HG03103 (cell line): Measurements from ENCODE around the gene UBE2I.

ENCODE experiments used
- ATAC-seq: cut with Tn5 transposase; IDR thresholded peaks from one replicate; pipeline ENCODE4 v1.9.1; 2021; ENCODE audit warnings: low read depth; ENCODE audit not compliant: unreplicated experiment

The UBE2I gene

DNA sequence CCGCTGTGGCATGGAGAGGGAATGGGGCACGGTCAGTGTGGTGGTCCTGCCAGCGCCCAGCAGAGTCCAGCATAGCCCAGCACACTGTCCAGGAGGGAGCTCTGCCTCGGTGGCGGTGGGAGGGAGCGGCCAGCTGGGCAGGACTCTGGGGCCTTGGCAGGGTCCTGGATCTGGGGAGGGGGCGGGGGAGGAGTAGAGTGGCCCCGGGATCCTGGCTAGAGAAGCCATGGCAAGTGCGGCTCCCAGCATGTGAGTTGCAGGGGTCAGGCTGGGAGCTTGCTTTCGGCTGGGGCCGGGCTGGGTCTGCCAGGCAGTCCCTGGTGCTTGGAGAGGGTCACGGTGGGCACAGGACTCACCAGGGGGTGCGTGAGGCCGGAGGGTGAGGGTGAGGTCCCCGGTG, 46.2 kb downstream of the UBE2I start:
- no peak for ATAC-seq

DNA sequence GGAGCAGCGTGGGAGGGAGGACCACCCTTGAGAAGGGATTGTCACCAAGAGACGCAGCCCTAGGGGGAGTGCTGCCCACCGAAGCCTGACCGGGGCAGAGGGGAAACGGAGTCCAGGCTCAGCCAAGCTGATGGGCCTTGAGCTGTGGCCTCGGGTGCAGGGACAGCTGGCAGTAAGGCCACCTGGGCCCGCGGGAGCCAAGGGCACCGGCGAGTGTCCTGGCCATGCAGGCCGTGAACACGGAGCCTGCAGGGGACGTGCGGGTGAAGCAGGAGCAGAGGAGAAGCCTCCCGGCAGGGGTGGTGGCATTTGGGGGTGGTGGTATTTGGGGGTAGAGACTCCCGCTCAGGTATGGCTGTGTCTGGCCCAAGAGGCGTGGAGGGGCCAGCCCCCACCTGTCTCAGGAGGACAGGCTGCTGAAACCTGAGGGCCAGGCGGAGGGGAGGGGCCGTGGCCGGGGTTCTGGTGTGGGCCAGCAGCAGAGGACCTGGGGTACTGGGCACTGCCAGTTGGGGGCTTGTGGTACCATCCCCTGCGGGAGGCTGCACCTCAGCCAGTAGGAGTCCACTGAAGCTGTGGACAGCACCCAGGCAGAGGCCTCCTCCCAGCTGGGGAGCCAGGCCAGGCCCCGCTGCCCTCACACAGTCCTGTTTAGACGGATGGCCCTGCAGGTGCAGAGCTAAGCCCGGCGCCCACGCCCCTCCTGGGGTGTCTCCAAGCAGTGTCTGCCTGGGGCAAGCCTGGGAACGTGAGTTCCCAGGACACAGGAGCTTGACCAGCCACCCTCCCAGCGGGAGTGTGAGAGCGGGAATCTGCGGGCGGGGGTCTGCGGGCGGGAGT, 46.8 kb downstream of the UBE2I start:
- ATAC-seq, result no peak

DNA sequence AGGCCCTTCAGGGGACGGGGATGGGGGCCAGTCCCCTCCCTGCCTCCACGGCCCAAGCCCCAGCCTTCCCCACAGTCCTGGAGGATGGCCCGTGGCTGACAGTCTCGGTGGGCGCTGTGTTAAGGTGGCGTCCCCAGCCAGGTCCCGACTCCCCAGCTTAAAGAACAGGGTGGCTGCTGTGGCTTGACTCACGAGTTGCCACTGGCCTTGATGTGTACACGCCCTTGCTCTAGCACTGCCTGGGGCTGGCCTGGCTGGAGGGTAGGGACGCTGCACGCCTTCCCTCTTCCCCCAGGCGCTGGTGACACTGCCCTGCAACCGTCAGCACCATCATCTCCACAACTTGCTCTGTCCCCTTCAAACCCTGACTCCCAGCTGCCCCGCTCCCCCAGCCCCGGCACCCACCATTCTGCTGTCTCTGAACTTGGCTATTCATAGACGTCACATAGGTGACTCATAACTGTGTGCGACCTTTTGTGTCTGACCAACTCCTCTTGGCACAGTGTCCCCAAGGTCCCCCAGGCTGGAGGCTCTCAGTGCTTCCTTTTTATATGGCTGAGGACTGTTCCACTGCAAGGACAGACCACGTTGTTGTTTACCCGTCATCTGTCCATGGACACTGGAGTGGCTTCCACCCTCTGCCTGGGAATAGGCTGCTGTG, 48.6 kb downstream of the UBE2I start:
- no peak for ATAC-seq

DNA sequence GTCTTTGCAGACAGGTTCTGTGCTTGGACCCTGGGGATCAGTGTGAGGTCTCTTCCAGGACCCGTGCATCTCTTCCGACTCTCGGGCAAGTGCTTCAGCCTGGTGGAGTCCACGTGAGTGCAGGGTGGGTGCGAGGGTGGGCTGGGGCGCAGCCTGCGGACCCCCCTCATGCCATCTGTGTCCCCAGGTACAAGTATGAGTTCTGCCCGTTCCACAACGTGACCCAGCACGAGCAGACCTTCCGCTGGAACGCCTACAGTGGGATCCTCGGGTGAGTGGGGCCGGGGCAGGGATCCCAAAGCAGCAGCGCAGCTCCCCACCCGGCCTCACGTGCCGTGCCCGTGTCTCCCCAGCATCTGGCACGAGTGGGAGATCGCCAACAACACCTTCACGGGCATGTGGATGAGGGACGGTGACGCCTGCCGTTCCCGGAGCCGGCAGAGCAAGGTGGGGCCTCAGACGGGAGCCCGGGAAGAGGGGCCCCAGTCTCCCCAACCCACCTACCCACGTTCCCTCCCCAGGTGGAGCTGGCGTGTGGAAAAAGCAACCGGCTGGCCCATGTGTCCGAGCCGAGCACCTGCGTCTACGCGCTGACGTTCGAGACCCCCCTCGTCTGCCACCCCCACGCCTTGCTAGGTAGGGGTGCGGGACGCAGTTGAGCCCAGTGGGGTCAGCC, 52.4 kb downstream of the UBE2I start:
- no peak for ATAC-seq

DNA sequence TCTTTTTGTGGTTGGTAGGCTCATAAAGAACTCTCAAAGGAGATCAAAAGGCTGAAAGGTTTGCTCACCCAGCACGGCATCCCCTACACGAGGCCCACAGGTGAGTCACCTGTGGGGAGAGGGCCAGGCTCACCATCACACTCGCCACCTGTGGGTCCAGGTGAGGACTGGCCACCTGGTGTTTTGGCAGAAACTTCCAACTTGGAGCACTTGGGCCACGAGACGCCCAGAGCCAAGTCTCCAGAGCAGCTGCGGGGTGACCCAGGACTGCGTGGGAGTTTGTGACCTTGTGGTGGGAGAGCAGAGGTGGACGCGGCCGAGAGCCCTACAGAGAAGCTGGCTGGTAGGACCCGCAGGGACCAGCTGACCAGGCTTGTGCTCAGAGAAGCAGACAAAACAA, 53.4 kb downstream of the UBE2I start:
- ATAC-seq, result no peak

DNA sequence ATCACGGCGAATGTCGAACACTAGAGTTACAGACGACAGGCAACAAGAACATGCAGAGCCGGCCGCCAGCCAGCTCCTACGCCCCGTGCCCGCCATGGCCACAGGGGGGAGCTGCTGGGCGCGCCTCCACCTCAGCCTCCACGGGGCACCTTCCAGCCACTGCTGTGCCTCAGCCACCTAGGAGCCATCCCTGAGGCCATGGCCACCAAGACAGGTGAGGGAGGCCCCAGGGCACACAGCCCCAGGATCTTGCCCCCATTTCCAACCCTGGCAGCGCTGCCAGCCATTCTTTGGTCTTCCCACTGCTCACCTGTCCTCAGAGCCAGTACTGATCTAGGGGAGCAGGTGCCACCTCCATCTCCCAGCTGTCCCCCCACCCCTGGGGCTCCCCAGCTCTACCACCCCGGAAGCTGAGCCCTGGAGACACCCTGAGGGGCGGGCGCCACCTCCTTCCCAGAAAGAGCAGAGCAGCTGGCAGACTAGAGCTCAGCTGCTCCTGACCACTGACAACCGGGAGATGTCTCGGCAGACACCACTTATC, 54.1 kb downstream of the UBE2I start:
- no peak for ATAC-seq

DNA sequence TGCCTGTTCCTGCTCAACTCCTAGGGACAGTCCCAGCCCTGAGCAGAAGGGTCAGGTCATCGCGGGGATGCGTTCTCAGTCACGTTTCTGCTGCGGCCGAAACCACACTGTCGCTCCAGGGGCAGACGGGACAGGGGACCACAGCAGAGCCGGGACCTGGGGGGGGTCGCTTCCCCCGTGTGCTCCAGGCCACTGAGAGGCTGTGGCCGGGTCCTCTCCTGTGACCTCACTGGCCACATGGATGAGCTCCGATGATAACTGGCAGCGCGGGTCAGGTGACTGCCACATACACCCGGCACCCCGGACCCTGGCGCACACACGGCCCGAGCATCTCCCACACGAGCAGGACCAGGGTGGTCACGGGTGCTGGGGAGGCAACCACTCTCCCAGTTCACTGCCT, 55.1 kb downstream of the UBE2I start:
- no peak for ATAC-seq

DNA sequence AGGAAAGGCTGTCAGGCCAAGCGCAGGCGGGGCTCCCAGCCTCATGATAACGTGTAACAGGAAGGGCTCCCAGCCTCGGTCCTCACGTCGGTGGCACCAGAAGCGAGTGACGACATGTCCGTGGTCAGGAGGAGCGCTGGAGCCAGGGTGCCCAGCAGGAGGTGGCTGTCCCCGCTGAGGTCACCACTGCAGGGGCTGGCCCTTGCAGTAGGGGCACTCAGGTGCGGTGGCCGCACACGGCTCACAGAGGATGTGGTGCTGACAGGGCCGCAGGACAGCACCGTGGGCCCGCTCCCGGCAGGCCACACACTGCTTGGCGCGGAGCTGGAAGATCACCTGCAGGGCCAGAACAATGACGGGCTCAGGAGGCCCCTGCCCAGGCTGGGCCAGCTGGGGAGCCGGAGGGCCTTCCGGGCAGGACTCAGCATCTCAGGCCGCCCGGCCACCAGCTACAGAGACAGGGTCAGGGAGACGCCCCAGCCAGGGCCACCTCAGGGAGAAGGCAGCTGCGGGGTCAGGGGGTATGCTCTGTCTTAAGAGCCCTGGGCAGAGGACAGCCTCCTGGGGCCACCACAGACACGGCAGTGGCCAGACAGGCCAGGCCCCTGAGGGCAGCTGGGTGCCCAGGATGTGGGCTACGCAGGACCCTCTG, 56.8 kb downstream of the UBE2I start:
- ATAC-seq, result no peak

DNA sequence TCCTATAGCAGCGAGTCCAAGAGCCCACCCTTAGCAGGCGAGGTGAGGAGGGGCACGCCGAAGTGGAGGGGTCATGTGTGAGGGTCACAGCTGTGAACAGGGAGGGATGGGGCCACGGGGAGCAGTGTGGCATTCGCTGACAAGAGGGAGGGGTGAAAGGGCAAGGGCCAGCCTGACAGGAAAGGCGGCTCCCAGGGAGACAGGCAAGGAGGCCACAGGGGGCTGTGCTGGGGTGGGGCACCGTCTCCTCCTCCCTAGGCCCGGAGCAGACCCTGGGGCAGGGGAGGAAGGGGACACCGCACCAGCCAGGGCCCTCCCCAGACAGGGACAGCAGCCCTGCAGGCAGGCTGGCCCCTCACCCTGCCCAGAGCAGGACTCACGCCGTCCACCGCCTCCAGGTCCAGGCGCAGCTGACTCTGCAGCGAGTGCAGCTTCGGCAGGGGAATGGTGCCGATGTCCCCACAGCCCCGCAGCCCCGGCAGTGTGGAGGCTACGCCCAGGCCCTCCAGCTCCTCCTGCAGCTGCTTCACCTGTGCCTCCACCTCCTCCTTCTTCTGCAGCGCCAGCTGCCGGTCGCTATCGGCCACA, 57.4 kb downstream of the UBE2I start:
- no peak for ATAC-seq

DNA sequence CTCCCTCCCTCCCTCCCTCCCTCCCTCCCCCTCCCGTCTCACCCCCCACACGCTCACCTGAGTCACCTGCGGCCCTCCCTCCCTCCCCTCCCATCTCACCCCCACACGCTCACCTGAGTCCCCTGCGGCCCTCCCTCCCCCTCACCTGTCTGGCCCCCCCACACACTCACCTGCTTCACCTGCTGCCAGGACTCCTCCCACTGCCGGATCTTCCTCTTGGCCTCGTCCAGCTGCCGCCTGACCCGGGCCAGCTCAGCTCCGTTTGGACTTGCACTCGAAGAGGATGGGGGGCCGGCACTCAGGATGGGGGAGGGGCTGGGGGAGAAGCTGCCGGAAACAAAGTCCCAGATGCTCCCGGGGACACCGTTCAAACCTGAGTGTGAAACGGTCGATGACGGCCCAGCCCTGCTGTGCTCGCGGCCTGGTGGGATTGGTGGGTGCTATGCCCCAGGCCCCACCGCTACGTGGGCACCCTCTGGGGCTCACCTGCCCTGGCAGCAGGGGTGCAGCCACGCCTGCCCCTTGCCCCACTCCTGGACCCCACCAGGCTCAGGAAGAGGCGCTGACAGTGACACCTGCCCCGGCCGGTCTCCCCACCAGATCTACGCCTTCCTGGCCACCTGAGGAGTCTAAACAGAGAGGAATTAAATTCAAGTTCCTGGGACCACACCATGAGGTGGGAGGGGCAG, 58.2 kb downstream of the UBE2I start:
- ATAC-seq, result no peak

DNA sequence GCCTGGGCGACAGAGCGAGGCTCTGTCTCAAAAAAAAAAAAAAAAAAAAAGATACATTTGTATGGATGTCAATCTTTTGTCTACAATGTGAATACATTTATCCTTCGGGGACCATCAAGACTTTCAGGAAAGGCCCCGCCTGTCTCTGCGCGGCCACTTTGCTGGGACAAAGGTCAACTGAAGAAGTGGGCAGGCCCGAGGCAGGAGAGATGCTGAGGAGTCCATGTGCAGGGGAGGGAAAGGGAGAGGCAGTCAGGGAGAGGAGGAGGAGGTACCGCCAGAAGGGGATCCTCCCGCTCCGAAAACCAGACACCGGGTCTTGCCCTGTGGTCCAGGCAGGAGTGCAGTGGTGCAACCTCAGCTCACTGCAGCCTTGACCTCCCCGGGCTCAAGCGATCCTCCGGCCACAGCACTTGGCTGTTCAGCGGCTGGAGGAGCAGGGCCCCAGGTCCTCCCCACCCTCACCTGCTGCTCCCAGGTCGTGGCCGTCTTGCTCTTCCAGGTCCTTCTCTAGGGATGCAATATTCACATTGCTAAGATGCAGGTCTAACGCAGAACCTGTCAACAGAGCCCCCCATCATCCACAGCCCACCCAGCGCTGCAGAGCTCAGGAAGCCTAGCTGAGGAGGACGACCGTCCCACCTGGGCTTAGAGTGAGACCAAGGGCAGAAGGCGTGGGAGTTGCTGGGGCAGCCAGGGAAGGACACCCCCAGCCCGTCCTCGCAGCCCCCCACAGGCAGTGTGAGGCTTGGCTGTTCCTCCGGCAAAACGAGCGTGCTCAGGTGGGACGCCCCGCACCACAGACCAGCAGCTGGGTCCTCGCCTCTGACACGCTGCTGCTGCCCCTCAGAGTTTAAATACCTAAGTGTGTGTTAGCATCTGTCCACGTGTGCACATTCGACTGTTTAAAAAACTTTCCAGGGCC, 61.9 kb downstream of the UBE2I start:
- ATAC-seq, result no peak

DNA sequence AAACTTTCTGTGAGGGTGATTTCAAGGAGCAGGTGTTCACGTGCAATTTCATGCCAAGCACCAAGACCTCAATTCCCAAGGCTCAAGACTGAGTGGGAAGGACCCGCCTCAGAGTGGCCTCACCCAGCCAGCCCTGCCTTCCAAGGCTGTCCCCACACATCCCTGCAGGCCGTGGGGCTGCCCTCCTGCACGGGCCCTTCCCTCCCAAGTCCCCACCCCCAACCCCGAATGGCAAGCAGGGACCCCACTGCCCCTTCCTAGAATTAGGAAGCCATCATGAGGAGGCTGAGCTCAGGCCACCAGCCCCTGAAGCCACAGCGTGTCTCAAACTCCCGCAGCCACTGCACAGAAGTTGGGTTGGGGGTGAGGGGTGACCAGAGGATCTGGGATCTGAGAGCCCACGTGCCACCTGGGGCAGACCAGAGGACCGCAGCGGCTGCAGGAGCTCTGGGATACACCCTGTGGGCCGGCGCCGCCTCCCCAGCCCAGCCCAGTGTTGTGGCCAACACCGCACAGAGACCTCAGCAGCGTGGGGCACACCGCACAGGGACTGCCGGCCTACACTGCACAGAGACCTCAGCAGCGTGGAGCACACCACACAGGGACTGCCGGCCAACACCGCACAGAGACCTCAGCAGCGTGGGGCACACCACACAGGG, 63.0 kb downstream of the UBE2I start:
- ATAC-seq, result no peak

DNA sequence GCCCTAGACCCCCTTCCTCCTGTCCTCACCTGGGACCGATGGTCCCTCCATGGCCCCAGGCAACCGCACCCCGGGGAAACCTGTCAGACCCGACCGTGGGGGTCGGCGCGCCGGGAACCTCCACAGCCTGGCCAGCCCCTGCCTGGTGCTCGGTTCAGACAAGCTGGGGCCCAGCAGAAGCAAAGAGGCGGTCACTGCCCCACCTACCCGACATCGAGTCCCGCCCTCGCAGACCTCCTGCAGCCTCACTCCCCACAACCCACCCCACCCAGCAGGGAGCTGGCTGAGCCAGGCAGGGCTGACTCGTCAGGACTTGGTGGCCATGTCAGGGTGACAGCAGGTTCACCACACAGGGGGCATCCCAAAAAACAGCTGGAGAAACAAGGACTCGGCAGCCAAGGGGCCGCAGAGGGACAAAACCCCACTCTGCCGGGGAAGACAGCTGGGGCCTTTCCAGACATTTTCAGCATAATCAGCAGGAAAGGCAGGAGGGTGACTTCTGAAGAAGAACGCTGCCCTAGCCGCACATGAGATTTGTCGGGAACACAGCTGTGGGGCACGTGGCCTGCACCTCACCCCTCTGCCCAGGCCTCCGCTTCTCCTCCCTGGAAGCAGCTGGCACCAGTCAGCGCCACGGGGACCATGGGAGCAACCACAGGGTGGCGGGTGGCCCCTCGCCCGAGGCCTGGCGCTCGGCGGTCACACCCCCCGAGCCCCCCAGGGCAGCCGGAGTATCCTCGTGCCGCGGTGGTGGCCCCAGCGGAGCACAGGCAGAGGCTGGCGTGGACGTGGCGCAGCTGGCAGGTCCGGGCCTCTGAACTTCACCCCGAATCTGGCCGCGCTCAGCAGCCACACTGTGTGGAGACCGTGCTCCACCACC, 65.2 kb downstream of the UBE2I start:
- ATAC-seq, result no peak

DNA sequence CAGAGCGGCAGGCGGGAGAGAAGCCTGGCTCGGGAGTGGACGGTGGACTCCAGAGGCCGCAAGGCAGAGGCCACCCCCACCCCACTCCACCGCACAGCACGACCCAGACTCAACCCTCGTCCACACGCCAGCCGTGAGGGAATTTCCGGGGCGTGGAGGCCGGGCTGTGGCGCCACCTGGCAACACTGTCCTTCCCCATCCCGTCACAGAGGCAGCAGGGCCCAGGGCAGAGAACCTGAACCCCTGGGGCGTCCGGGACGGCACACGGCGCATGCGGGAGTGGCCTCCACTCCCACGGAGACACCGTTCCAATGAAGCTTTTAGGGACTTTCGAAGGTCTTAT, 65.8 kb downstream of the UBE2I start:
- no peak for ATAC-seq

DNA sequence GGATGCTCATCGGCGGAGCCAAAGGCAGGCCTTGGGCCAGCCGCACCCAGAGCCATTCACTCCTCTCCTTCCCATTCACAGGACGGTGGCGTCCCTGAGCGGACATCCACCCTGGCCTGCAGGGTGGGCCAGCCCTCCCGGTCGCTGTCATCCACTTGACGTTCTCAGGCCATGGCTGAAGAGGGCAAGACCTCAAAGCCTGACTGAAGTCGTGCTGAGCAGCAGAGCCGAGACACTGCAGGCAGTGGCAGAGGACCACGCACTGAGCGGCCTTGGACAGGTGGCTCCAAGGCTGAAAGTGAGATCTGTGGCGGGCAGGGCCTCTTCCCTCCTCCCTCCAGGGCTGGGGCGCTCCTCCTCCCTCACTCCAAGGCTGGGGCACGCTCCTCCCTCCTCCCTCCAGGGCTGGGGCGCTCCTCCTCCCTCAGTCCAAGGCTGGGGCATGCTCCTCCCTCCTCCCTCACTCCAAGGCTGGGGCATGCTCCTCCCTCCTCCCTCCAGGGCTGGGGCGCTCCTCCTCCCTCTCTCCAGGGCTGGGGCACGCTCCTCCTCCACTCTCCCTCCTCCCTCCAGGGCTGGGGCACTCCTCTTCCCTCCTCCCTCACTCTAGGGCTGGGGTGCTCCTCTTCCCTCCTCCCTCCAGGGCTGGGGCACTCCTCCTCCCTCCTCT, 66.4 kb downstream of the UBE2I start:
- no peak for ATAC-seq
